Esophagus muscularis mucosa (tissue), 4 donors: ENCODE data around the gene ITPR1. TPM values are rescaled to one million over a fixed set of nuclear protein-coding genes. Genes with fewer than 3 reads are reported as not detected.
A peak's percentile ranks its signal among the peaks of the same experiment; 100 is the strongest.

Experiments used
- DNase-seq: peaks from one replicate; pipeline ENCODE4 v3.0.0-alpha.2; 2017; ENCODE audit errors: extremely low spot score
- H3K27ac ChIP-seq, 4 donors: fragments of 200-600 bp; sonication (generic); replicated peaks in 1 of 4; 1 replicate in 3 of 4; 2 replicates in 1 of 4; pipeline ENCODE4 v1.5.1; 2016 to 2019; ENCODE audit warnings: mild to moderate bottlenecking in 1 of 4
- H3K27me3 ChIP-seq, 4 donors: fragments of 200-600 bp; sonication (generic); one replicate each; pipeline versions ENCODE4 v1.5.1 to v1.6.0; 2016 to 2019
- H3K36me3 ChIP-seq, 4 donors: fragments of 200-600 bp; sonication (generic); one replicate each; pipeline ENCODE4 v1.5.1; 2016 to 2019
- H3K4me1 ChIP-seq, 4 donors: fragments of 200-600 bp; sonication (generic); one replicate each; pipeline ENCODE4 v1.5.1; 2016 to 2019
- H3K4me3 ChIP-seq, 4 donors: fragments of 200-600 bp; sonication (generic); 1 replicate in 2 of 4; 2 replicates in 2 of 4; pipeline ENCODE4 v1.5.1; 2016 to 2019; ENCODE audit warnings: mild to moderate bottlenecking in 4 of 4, moderate library complexity in 1 of 4
- H3K9me3 ChIP-seq, 4 donors: fragments of 200-600 bp; sonication (generic); 1 replicate in 3 of 4; 2 replicates in 1 of 4; pipeline ENCODE4 v1.5.1; 2016 to 2019
- CTCF ChIP-seq, 3 experiments: fragments of 200-600 bp in 2 of 3; fragments of 450-650 bp in 1 of 3; sonication (generic) in 2 of 3; IDR thresholded peaks; one replicate each; pipeline ENCODE4 v1.5.1; 2017 to 2019; ENCODE audit warnings: antibody characterized with exemption in 3 of 3, mild to moderate bottlenecking in 2 of 3, moderate library complexity in 1 of 3
- EP300 ChIP-seq: sonication (generic); formaldehyde crosslinking; IDR thresholded peaks from one replicate; pipeline ENCODE4 v1.6.1; 2017; ENCODE audit warnings: antibody characterized with exemption
- POLR2A ChIP-seq: fragments of 450-650 bp; IDR thresholded peaks from one replicate; pipeline ENCODE4 v1.6.1; 2017; ENCODE audit warnings: antibody characterized with exemption, moderate library complexity, mild to moderate bottlenecking, low read depth
- POLR2AphosphoS5 ChIP-seq, 2 donors: sonication (generic); formaldehyde crosslinking; IDR thresholded peaks; one replicate each; pipeline ENCODE4 v1.6.1; 2017; ENCODE audit warnings: antibody characterized with exemption in 2 of 2
- WGBS: methylation state at CpG from one replicate; pipeline ENCODE4 v1.1.5; 2018; 5-methylcytosine and 5-hydroxymethylcytosine counted together
- intact Hi-C: fragments of 100-400 bp; cut with DNase I; formaldehyde crosslinking; loops from one replicate; pipeline ENCODE4 v1.15.1; 2023
- total RNA-seq, 4 donors: library from RNA; depleted of rRNA; stranded (reverse); fragments of >200 nt; gene quantifications; one replicate each; pipeline versions ENCODE4 v1.1.0 to v1.2.1, GENCODE V29; 2016

Gene ITPR1
- total RNA-seq, 4 donors from 2014 or later: 204 to 271 (median 222) TPM

- Histone ChIP-seq H3K36me3 (peaks cover 0 to under 1% (median 0%) of the 10 kb centered on the region in 4 donors), H3K4me1 (peaks cover 23 to 62% (median 53%) of the 10 kb centered on the region in 4 donors), H3K27me3 (no peaks in the 10 kb centered on the region), H3K9me3 (no peaks in the 10 kb centered on the region), H3K4me3 (peak overlapping the region; percentile 75 to 95 (median 84)), H3K27ac (peak overlapping the region; percentile 91 to 95 (median 94))
- peak; percentile 87 for DNase-seq
- TF ChIP-seq POLR2A: no peak
- peak in 1 of 2 donors; percentile 26 for TF ChIP-seq POLR2AphosphoS5 (IDR thresholded peaks at IDR 0.05)
- TF ChIP-seq CTCF (IDR thresholded peaks at IDR 0.05): no peak
- TF ChIP-seq EP300: peak; percentile 1
- intact Hi-C loops: loop anchor here (2.0 to 10.0 kb wide), 4 partner anchors 38 to 139 kb away; no protein-coding TSS in a partner anchor
- 2% methylated on average over 28 of the region's 28 CpGs for WGBS
Observed at GRCh38 chr3:4493941-4494894, 1.1 kb downstream of the ITPR1 start.

- peak overlapping the region; percentile 91 to 95 (median 94) for H3K27ac ChIP-seq
- H3K4me1 ChIP-seq: peaks cover 23 to 62% (median 53%) of the 10 kb centered on the region in 4 donors
Observed at GRCh38 chr3:4494895-4495264, 1.7 kb downstream of the ITPR1 start.

GRCh38 chr3:4495294-4496086 lies 2.3 kb downstream of the ITPR1 start:
- intact Hi-C loops: loop anchor here (10.0 kb wide), 1 partner anchor 141 kb away; no protein-coding TSS in a partner anchor
- peaks cover 23 to 62% (median 53%) of the 10 kb centered on the region in 4 donors for H3K4me1 ChIP-seq

More at GRCh38 chr3:4494895-4495264, 1.7 kb downstream of the ITPR1 start:
- Histone ChIP-seq H3K4me3 (peak overlapping the region; percentile 75 to 95 (median 84)), H3K9me3 (no peaks in the 10 kb centered on the region), H3K36me3 (peaks cover under 1 to 7% (median 3%) of the 10 kb centered on the region in 4 donors), H3K27me3 (no peaks in the 10 kb centered on the region)
- TF ChIP-seq POLR2AphosphoS5 (IDR thresholded peaks at IDR 0.05) (no peak), EP300 (no peak), CTCF (IDR thresholded peaks at IDR 0.05) (no peak), POLR2A (no peak)
- 7% methylated on average over 4 of the region's 4 CpGs for WGBS
- intact Hi-C loops: loop anchor here (5.0 to 10.0 kb wide), 3 partner anchors 37 to 140 kb away; no protein-coding TSS in a partner anchor
- no peak for DNase-seq

More at GRCh38 chr3:4495294-4496086, 2.3 kb downstream of the ITPR1 start:
- TF ChIP-seq POLR2A: no peak
- peak in 1 of 2 donors; percentile 13 for TF ChIP-seq POLR2AphosphoS5 (IDR thresholded peaks at IDR 0.05)
- TF ChIP-seq EP300: no peak
- no peak for TF ChIP-seq CTCF (IDR thresholded peaks at IDR 0.05)
- no peaks in the 10 kb centered on the region for H3K27me3 ChIP-seq
- 30% methylated on average over 3 of the region's 3 CpGs for WGBS
- H3K9me3 ChIP-seq: no peaks in the 10 kb centered on the region
- peak overlapping the region; percentile 75 to 95 (median 84) for H3K4me3 ChIP-seq
- peaks cover 4 to 13% (median 8%) of the 10 kb centered on the region in 4 donors for H3K36me3 ChIP-seq
- DNase-seq: no peak
- H3K27ac ChIP-seq: peak overlapping the region; percentile 91 to 95 (median 94)
